Activated CD8-positive, alpha-beta T cell treated with anti-CD3 and anti-CD28 coated beads for 36 hours (primary cell): ENCODE results near the gene OR6C4. TPM values are rescaled to one million over a fixed set of nuclear protein-coding genes. Genes with fewer than 3 reads are reported as not detected.
"Not testable (repeated sequence)": the region's sequence is repeated elsewhere in the genome, so short reads cannot be mapped to it uniquely, and the experiment has no call there.

Experiments used
- ATAC-seq: fragments of 200-7000 bp; cut with Tn5 transposase; one replicate; pipeline ENCODE4 v1.10.0; 2021; ENCODE audit warnings: mild to moderate bottlenecking, moderate library complexity
- CTCF ChIA-PET: fragments of 350-600 bp; sonication (Branson Sonifier 250); formaldehyde crosslinking; loops from one replicate; lab custom pipeline; 2021; ENCODE audit warnings: antibody characterized with exemption; lab: Charles Lee
- POLR2A ChIA-PET: fragments of 350-600 bp; sonication (Branson Sonifier 250); formaldehyde crosslinking; loops from one replicate; lab custom pipeline; 2021; ENCODE audit warnings: antibody characterized with exemption; lab: Charles Lee
- DNase-seq: peaks from one replicate; pipeline ENCODE4 v3.0.0-alpha.2; 2020
- H3K27ac Mint-ChIP-seq: one replicate; pipeline ENCODE4 v1.8.0; 2021; ENCODE audit warnings: mild to moderate bottlenecking, mixed read lengths
- H3K27me3 Mint-ChIP-seq: one replicate; pipeline ENCODE4 v1.8.0; 2021; ENCODE audit warnings: mixed read lengths
- H3K36me3 Mint-ChIP-seq: one replicate; pipeline ENCODE4 v1.8.0; 2021; ENCODE audit warnings: low read depth, mixed read lengths
- H3K4me1 Mint-ChIP-seq: one replicate; pipeline ENCODE4 v1.8.0; 2021; ENCODE audit warnings: low read depth, mixed read lengths
- H3K4me3 Mint-ChIP-seq: one replicate; pipeline ENCODE4 v1.8.0; 2021; ENCODE audit warnings: mild to moderate bottlenecking, moderate library complexity, mixed read lengths
- H3K9me3 Mint-ChIP-seq: one replicate; pipeline ENCODE4 v1.8.0; 2021; ENCODE audit warnings: mixed read lengths
- intact Hi-C: fragments of 100-400 bp; cut with micrococcal nuclease; formaldehyde crosslinking; loops from one replicate; pipeline ENCODE4 v1.10.0; 2022
- total RNA-seq, 2 experiments: library from RNA; stranded (reverse); gene quantifications; one replicate each; pipeline ENCODE4 v1.2.3, GENCODE V29; 2021
- TF ChIP-seq, protein P1 (sequence below): fragments of 200-600 bp; IDR thresholded peaks from one replicate; pipeline ENCODE4 v1.8.0; 2022; ENCODE audit warnings: antibody characterized with exemption, mild to moderate bottlenecking

Gene OR6C4
- total RNA-seq, 2 experiments from 2014 or later, result not detected

DNA sequence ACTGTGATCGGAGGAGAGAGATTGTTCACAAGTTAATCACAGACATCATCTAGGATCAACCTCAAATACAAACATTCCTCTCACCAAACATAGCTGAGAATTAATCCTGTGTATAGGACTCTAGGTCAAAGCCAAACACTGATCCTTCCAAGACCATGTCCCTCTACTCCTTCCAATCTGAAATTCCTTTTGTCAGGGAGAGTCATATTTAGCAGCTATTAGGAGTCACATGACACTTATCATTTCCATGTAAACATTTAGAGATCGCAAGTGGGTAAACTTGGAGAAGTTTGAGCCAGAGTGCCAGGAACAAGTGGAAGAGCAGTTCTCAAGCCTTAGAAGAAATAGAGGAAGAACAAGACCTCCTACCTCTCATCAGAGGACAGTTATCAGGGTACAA, 36.4 kb downstream of the OR6C4 start:
- H3K9me3 Mint-ChIP-seq, result no peaks in the 10 kb centered on the region
- H3K27ac Mint-ChIP-seq, result no peak overlapping the region
- peaks cover 33% of the 10 kb centered on the region for H3K27me3 Mint-ChIP-seq
- no peak for DNase-seq
- no peak overlapping the region for H3K4me3 Mint-ChIP-seq
- no peaks in the 10 kb centered on the region for H3K36me3 Mint-ChIP-seq
- TF ChIP-seq, protein P1, sequence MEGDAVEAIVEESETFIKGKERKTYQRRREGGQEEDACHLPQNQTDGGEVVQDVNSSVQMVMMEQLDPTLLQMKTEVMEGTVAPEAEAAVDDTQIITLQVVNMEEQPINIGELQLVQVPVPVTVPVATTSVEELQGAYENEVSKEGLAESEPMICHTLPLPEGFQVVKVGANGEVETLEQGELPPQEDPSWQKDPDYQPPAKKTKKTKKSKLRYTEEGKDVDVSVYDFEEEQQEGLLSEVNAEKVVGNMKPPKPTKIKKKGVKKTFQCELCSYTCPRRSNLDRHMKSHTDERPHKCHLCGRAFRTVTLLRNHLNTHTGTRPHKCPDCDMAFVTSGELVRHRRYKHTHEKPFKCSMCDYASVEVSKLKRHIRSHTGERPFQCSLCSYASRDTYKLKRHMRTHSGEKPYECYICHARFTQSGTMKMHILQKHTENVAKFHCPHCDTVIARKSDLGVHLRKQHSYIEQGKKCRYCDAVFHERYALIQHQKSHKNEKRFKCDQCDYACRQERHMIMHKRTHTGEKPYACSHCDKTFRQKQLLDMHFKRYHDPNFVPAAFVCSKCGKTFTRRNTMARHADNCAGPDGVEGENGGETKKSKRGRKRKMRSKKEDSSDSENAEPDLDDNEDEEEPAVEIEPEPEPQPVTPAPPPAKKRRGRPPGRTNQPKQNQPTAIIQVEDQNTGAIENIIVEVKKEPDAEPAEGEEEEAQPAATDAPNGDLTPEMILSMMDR, result no peak
- intact Hi-C loops, result no loop called here
- ChIA-PET POLR2A (interaction anchor here (0.5 kb wide), 1 partner anchor 207 kb away, joined by 3 read pairs; no protein-coding TSS in a partner anchor), CTCF (no interaction called here)
- ATAC-seq, result no peak
- no peaks in the 10 kb centered on the region for H3K4me1 Mint-ChIP-seq

DNA sequence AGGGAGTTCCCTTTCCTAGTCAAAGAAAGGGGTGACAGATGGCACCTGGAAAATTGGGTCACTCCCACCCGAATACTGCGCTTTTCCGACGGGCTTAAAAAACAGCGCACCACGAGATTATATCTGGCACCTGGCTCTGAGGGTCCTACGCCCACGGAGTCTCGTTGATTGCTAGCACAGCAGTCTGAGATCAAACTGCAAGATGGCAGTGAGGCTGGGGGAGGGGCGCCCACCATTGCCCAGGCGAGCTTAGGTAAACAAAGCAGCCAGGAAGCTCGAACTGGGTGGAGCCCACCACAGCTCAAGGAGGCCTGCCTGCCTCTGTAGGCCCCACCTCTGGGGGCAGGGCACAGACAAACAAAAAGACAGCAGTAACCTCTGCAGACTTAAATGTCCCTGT, 40.8 kb downstream of the OR6C4 start:
- H3K27me3 Mint-ChIP-seq, result peaks cover 28% of the 10 kb centered on the region
- H3K9me3 Mint-ChIP-seq, H3K4me3 Mint-ChIP-seq, H3K4me1 Mint-ChIP-seq, CTCF ChIA-PET, intact Hi-C loops, DNase-seq, H3K36me3 Mint-ChIP-seq, POLR2A ChIA-PET, H3K27ac Mint-ChIP-seq, ATAC-seq: not testable (repeated sequence)

Other genes with a start within 250 kb of the OR6C4 start
- not detected for gene OR6C1, start 235.3 kb upstream of the OR6C4 start, total RNA-seq
- gene OR6C3, start 218.9 kb upstream of the OR6C4 start, total RNA-seq, result not detected
- gene OR6C75, start 186.6 kb upstream of the OR6C4 start, total RNA-seq, result not detected
- gene OR6C65, start 149.1 kb upstream of the OR6C4 start, total RNA-seq, result not detected
- not detected for gene OR6C76, start 123.3 kb upstream of the OR6C4 start, total RNA-seq
- gene OR6C2, start 105.5 kb upstream of the OR6C4 start, total RNA-seq, result not detected
- not detected for gene OR6C70, start 79.5 kb upstream of the OR6C4 start, total RNA-seq
- not detected for gene OR6C68, start 57.2 kb upstream of the OR6C4 start, total RNA-seq
- not detected for gene OR2AP1, start 22.9 kb downstream of the OR6C4 start, total RNA-seq
- gene OR10P1, start 87.3 kb downstream of the OR6C4 start, total RNA-seq, result not detected
- 1 to 10 TPM; 4.3 to 4.8 TPM for gene ITGA7, start 158.3 kb downstream of the OR6C4 start, total RNA-seq
- gene BLOC1S1, start 166.4 kb downstream of the OR6C4 start, total RNA-seq, result 10 to 100 TPM; 79.0 to 84.6 TPM
- gene RDH5, start 170.8 kb downstream of the OR6C4 start, total RNA-seq, result 1 to 10 TPM; 5.3 to 6.8 TPM
- 100 to 1,000 TPM in 1 of 2 experiments, 10 to 100 TPM in 1; 99.6 to 101 TPM for gene CD63, start 179.4 kb downstream of the OR6C4 start, total RNA-seq
- gene GDF11, start 193.5 kb downstream of the OR6C4 start, total RNA-seq, result 1 to 10 TPM; 7.4 to 9.3 TPM